Vagina (tissue), 2 donors: ENCODE results near the gene SLC38A5. TPM values are rescaled to one million over a fixed set of nuclear protein-coding genes. Genes with fewer than 3 reads are reported as not detected.
"Not testable (repeated sequence)": the region's sequence is repeated elsewhere in the genome, so short reads cannot be mapped to it uniquely, and the experiment has no call there.

ENCODE experiments used
- DNase-seq, 2 donors: peaks; one replicate each; pipeline ENCODE4 v3.0.0-alpha.2; 2017; ENCODE audit errors: extremely low spot score in 2 of 2
- H3K27ac ChIP-seq: fragments of 200-600 bp; sonication (generic); one replicate; pipeline ENCODE4 v1.5.1; 2019
- H3K27me3 ChIP-seq: fragments of 200-600 bp; sonication (generic); one replicate; pipeline ENCODE4 v1.5.1; 2019
- H3K36me3 ChIP-seq, 2 donors: fragments of 200-600 bp; sonication (generic); one replicate each; pipeline ENCODE4 v1.5.1; 2017 to 2019
- H3K4me1 ChIP-seq: fragments of 200-600 bp; sonication (generic); one replicate; pipeline ENCODE4 v1.5.1; 2019
- H3K4me3 ChIP-seq, 2 donors: fragments of 200-600 bp; sonication (generic); 1 replicate in 1 of 2; 2 replicates in 1 of 2; pipeline ENCODE4 v1.5.1; 2016 to 2019
- H3K9me3 ChIP-seq: fragments of 200-600 bp; sonication (generic); one replicate; pipeline ENCODE4 v1.5.1; 2019
- CTCF ChIP-seq, 3 experiments: fragments of 450-650 bp in 2 of 3; fragments of 200-600 bp in 1 of 3; sonication (generic) in 1 of 3; IDR thresholded peaks; one replicate each; pipeline ENCODE4 v1.5.1; 2017 to 2019; ENCODE audit warnings: antibody characterized with exemption in 3 of 3, mild to moderate bottlenecking in 2 of 3, moderate library complexity in 2 of 3
- POLR2A ChIP-seq, 2 donors: fragments of 450-650 bp; IDR thresholded peaks; one replicate each; pipeline ENCODE4 v1.6.1; 2017; ENCODE audit warnings: antibody characterized with exemption in 2 of 2, mild to moderate bottlenecking in 2 of 2, moderate library complexity in 2 of 2
- POLR2AphosphoS5 ChIP-seq, 2 donors: sonication (generic); formaldehyde crosslinking; IDR thresholded peaks; one replicate each; pipeline ENCODE4 v1.9.0; 2017; ENCODE audit warnings: antibody characterized with exemption in 2 of 2, mild to moderate bottlenecking in 2 of 2, low read depth in 1 of 2; ENCODE audit not compliant: insufficient read depth in 1 of 2
- intact Hi-C: fragments of 100-400 bp; cut with DNase I; formaldehyde crosslinking; loops from one replicate; pipeline ENCODE4 v1.15.1; 2023
- total RNA-seq: library from RNA; depleted of rRNA; stranded (reverse); fragments of >200 nt; gene quantifications from one replicate; pipeline ENCODE4 v1.2.3, GENCODE V29; 2016

Gene SLC38A5
- 15.5 TPM for total RNA-seq

- TF ChIP-seq POLR2AphosphoS5 (IDR thresholded peaks at IDR 0.05; ENCODE audit: insufficient read depth in 1 of 2, low read depth in 1 of 2): no peak
- TF ChIP-seq POLR2A (IDR thresholded peaks at IDR 0.05): no peak
- no peak for TF ChIP-seq CTCF (IDR thresholded peaks at IDR 0.05)
- intact Hi-C loops: no loop called here
Measured at GRCh38 chrX:48470110-48470832, at the start of gene SLC38A5. Gene SLC38A5, minus strand, starts transcription at chrX:48470260. Its CDS starts 2,336 bp downstream, at chrX:48467924.

GRCh38 chrX:48519481-48519880 lies 49.4 kb upstream of the SLC38A5 start:
- H3K27me3 ChIP-seq, H3K9me3 ChIP-seq, DNase-seq, H3K4me1 ChIP-seq, H3K4me3 ChIP-seq, H3K36me3 ChIP-seq, intact Hi-C loops, H3K27ac ChIP-seq: not testable (repeated sequence)

More at GRCh38 chrX:48470110-48470832, at the start of gene SLC38A5:
- DNase-seq: peak in 1 of 2 donors; percentile 77
- Histone ChIP-seq H3K36me3 (no peaks in the 10 kb centered on the region), H3K4me1 (no peaks in the 10 kb centered on the region), H3K27ac (peak within 1 kb of the TSS; percentile 8), H3K4me3 (peak within 1 kb of the TSS; percentile 7 to 34), H3K9me3 (no peaks in the 10 kb centered on the region), H3K27me3 (no peaks in the 10 kb centered on the region)

GRCh38 chrX:48516987-48517386 lies 46.9 kb upstream of the SLC38A5 start:
- Histone ChIP-seq H3K27me3 (no peaks in the 10 kb centered on the region), H3K36me3 (no peaks in the 10 kb centered on the region), H3K9me3 (no peaks in the 10 kb centered on the region), H3K4me3 (no peak overlapping the region), H3K27ac (no peak overlapping the region), H3K4me1 (no peaks in the 10 kb centered on the region)
- intact Hi-C loops: no loop called here
- DNase-seq: no peak
- TF ChIP-seq POLR2A (IDR thresholded peaks at IDR 0.05): no peak
- no peak for TF ChIP-seq POLR2AphosphoS5 (IDR thresholded peaks at IDR 0.05; ENCODE audit: insufficient read depth in 1 of 2, low read depth in 1 of 2)
- TF ChIP-seq CTCF (IDR thresholded peaks at IDR 0.05): no peak

DNA sequence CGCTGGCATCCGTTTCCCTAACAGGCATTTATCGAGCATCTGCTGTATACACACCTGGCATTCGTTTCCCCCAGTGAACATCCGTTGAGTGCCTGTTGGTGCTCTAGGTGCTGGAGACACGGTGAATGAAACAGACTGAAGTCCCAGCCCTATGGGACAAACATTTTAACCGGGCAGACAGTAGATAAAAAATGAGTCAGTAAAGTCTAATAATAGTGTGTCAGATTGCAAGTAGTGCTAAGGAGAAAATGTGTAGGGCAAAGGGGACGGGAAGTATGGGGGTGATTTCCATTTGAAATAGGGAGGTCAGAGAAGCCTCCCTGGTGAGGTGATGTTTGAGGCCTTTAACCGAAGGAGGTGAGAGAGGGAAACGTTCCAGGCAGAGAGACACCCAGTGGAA lies 46.2 kb upstream of the SLC38A5 start:
- intact Hi-C loops: no loop called here
- TF ChIP-seq CTCF (IDR thresholded peaks at IDR 0.05) (no peak), POLR2A (IDR thresholded peaks at IDR 0.05) (no peak), POLR2AphosphoS5 (IDR thresholded peaks at IDR 0.05; ENCODE audit: insufficient read depth in 1 of 2, low read depth in 1 of 2) (no peak)
- Histone ChIP-seq H3K27ac (no peak overlapping the region), H3K36me3 (no peaks in the 10 kb centered on the region), H3K4me1 (no peaks in the 10 kb centered on the region), H3K4me3 (no peak overlapping the region), H3K27me3 (no peaks in the 10 kb centered on the region), H3K9me3 (no peaks in the 10 kb centered on the region)
- DNase-seq: no peak

DNA sequence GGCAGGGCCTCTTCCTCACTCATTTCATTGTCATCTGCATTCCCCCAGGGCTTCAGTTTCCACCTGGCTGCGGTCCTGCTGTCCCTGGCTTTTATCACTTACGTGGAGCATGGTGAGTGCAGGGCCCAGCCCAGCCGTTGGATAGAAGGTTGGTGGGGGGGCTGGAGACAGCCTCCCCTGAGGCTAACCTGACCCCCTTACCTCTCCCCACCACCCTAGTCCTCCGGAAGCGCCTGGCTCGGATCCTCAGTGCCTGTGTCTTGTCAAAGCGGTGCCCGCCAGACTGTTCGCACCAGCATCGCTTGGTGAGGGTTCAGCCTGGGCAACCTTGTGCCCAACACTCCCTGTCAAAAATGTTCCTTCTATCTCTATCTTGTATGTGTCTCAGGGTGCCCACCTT lies 45.8 kb upstream of the SLC38A5 start:
- no peaks in the 10 kb centered on the region for H3K27me3 ChIP-seq
- TF ChIP-seq CTCF (IDR thresholded peaks at IDR 0.05) (no peak), POLR2A (IDR thresholded peaks at IDR 0.05) (no peak), POLR2AphosphoS5 (IDR thresholded peaks at IDR 0.05; ENCODE audit: insufficient read depth in 1 of 2, low read depth in 1 of 2) (no peak)
- DNase-seq: no peak
- H3K4me3 ChIP-seq: no peak overlapping the region
- no peaks in the 10 kb centered on the region for H3K4me1 ChIP-seq
- H3K27ac ChIP-seq: no peak overlapping the region
- H3K9me3 ChIP-seq: no peaks in the 10 kb centered on the region
- no peaks in the 10 kb centered on the region for H3K36me3 ChIP-seq
- intact Hi-C loops: no loop called here
